ENCODE data around the gene KCTD5. TPM values are rescaled to one million over a fixed set of nuclear protein-coding genes. Genes with fewer than 3 reads are reported as not detected.

Gene KCTD5
- polyA plus RNA-seq, 1 donor (not counting 4 experiments of a cell fraction or from before 2014, with no cell fraction given) = 29.0 TPM

DNA sequence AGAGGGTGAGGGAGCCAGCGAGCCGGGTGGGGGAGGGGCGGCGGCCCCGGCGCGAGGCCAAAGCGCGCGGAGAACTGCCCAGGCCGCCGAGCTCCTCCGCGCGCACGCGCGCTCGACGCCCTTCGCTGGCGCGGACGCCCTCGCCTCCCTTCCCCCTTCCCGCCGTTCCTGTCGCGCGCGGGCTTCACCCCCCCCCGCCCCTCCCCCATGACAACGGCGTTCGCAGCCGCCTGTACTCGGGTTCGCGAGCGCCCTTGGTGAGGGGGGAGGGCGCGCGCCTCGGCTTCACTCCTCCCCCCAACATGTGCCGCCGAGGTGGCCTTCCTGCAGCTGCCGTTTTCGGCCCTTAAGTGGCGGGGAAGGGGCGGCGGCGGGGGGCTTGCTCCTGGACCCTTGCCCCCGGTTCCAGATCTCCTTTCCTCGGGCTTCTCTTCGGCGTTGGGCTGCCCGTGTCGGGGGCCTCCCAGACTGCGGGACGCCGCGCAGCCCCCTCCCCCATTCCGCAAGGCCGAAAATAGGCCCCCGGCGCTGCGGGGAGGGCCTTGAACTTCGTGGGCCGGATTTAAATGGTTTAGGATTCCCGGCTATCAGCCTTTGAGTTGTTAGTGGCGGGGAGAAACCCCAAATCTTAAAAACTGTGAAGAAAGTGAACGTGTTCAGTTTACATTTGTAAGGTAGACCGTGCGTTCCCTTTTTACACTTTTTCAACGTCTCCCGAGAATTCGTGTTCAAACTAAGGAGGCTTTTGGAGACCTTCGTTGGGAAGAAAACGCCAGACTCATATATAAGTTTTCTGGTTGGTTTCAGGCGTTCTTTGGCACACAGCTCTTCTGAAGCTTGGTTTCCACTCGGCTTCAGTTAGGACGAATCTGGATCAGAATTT is 70.8 kb downstream of the KCTD5 start:
- Histone ChIP-seq H3K9me1 (ENCODE audit: control insufficient read depth, extremely low read depth, insufficient read depth, low read length) (peaks cover 2% of the 10 kb centered on the region), H3K4me1 (ENCODE audit: control insufficient read depth, extremely low read depth, insufficient read depth, low read length) (peaks cover 22% of the 10 kb centered on the region), H3K4me3 (ENCODE audit: control insufficient read depth in 2 of 3, extremely low read depth in 1 of 3, insufficient read depth in 2 of 3, low read depth in 1 of 3, low read length in 3 of 3) (peak overlapping the region; percentile 83 to 95 (median 85)), H4K20me1 (ENCODE audit: control insufficient read depth, extremely low read depth, insufficient read depth, low read length) (peaks cover 46% of the 10 kb centered on the region), H2AFZ (ENCODE audit: control insufficient read depth, low read length) (no peak overlapping the region), H3K4me2 (ENCODE audit: control insufficient read depth, extremely low read depth, insufficient read depth, low read depth, low read length) (peak overlapping the region; percentile 98), H3K9me3 (ENCODE audit: control insufficient read depth, low read depth, low read length) (no peaks in the 10 kb centered on the region), H3K79me2 (ENCODE audit: control insufficient read depth, insufficient read depth, low read length) (peaks cover 57% of the 10 kb centered on the region), H3K36me3 (ENCODE audit: control insufficient read depth in 2 of 2, extremely low read depth in 1 of 2, insufficient read depth in 2 of 2, low read length in 2 of 2) (peaks cover 12 to 23% of the 10 kb centered on the region in 2 experiments), H3K9ac (ENCODE audit: control insufficient read depth, extremely low read depth, insufficient read depth, low read length) (peak overlapping the region; percentile 86), H3K27me3 (ENCODE audit: control insufficient read depth, extremely low read depth, insufficient read depth, low read length) (no peaks in the 10 kb centered on the region), H3K27ac (ENCODE audit: control insufficient read depth, insufficient read depth, low read length) (peak overlapping the region; percentile 81)
- TF ChIP-seq CTCF (optimal IDR thresholded peaks at IDR 0.05 in 1 of 3, IDR thresholded peaks at IDR 0.05 in 1 of 3, conservative IDR thresholded peaks at IDR 0.05 in 1 of 3; ENCODE audit: extremely low read depth in 1 of 3, insufficient read depth in 2 of 3, low read length in 3 of 3) (no peak), EZH2 (IDR thresholded peaks at IDR 0.05; ENCODE audit: low read length) (no peak)
- no peak for FAIRE-seq
- dilution Hi-C loops (cut with MboI; ENCODE audit: extremely low pct_ligation_motif_present, low sequenced_read_pairs) = no loop called here
- no peak for DNase-seq (ENCODE audit: low read depth, low spot score)

DNA sequence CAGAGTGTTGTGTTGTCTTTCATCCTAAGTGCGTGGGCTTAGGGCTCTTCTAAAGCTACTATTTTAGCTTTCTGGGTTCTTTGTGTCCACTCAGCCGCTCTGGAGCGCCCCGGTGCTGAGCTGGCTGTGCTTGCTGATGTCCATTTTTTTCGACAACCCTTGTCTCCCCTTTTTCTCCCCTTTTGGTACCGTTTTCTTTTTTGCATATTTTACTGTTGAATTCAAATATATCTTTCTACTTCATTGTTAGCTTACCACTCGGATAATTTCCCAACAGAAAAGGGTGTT is 71.4 kb downstream of the KCTD5 start:
- DNase-seq (ENCODE audit: low read depth, low spot score) (no peak), FAIRE-seq (no peak)
- Histone ChIP-seq H3K79me2 (ENCODE audit: control insufficient read depth, insufficient read depth, low read length) (peaks cover 63% of the 10 kb centered on the region), H3K9ac (ENCODE audit: control insufficient read depth, extremely low read depth, insufficient read depth, low read length) (peak overlapping the region; percentile 86), H3K9me1 (ENCODE audit: control insufficient read depth, extremely low read depth, insufficient read depth, low read length) (peaks cover 2% of the 10 kb centered on the region), H3K4me2 (ENCODE audit: control insufficient read depth, extremely low read depth, insufficient read depth, low read depth, low read length) (peak overlapping the region; percentile 98), H3K27ac (ENCODE audit: control insufficient read depth, insufficient read depth, low read length) (peak overlapping the region; percentile 81), H3K27me3 (ENCODE audit: control insufficient read depth, extremely low read depth, insufficient read depth, low read length) (no peaks in the 10 kb centered on the region), H3K4me3 (ENCODE audit: control insufficient read depth in 2 of 3, extremely low read depth in 1 of 3, insufficient read depth in 2 of 3, low read depth in 1 of 3, low read length in 3 of 3) (peak overlapping the region; percentile 83 to 95 (median 85)), H2AFZ (ENCODE audit: control insufficient read depth, low read length) (no peak overlapping the region), H4K20me1 (ENCODE audit: control insufficient read depth, extremely low read depth, insufficient read depth, low read length) (peaks cover 46% of the 10 kb centered on the region), H3K4me1 (ENCODE audit: control insufficient read depth, extremely low read depth, insufficient read depth, low read length) (peaks cover 22% of the 10 kb centered on the region), H3K36me3 (ENCODE audit: control insufficient read depth in 2 of 2, extremely low read depth in 1 of 2, insufficient read depth in 2 of 2, low read length in 2 of 2) (peaks cover 16 to 27% of the 10 kb centered on the region in 2 experiments), H3K9me3 (ENCODE audit: control insufficient read depth, low read depth, low read length) (no peaks in the 10 kb centered on the region)
- TF ChIP-seq CTCF (optimal IDR thresholded peaks at IDR 0.05 in 1 of 3, IDR thresholded peaks at IDR 0.05 in 1 of 3, conservative IDR thresholded peaks at IDR 0.05 in 1 of 3; ENCODE audit: extremely low read depth in 1 of 3, insufficient read depth in 2 of 3, low read length in 3 of 3) = peak in 1 of 3 experiments; percentile 5
- no peak for TF ChIP-seq EZH2 (IDR thresholded peaks at IDR 0.05; ENCODE audit: low read length)
- dilution Hi-C loops (cut with MboI; ENCODE audit: extremely low pct_ligation_motif_present, low sequenced_read_pairs) = no loop called here

All from keratinocyte (primary cell).